HL-60 (cell line): ENCODE measurements around the gene DNAJC1.

Source experiments
- DNase-seq, 2 experiments: peaks; one replicate each; pipeline ENCODE4 v3.0.0-alpha.2; 2010 to 2020; ENCODE audit warnings: low read depth in 1 of 2, low spot score in 1 of 2
- H3K27ac ChIP-seq: fragments of 250-450 bp; sonication (Bioruptor Pico); replicated peaks from 2 replicates; pipeline ENCODE4 v1.5.1; 2020; ENCODE audit warnings: mild to moderate bottlenecking, moderate library complexity
- H3K27me3 ChIP-seq: fragments of 250-450 bp; sonication (Bioruptor Pico); 2 replicates; pipeline ENCODE4 v1.5.1; 2021; ENCODE audit warnings: mild to moderate bottlenecking, moderate library complexity; ENCODE audit not compliant: insufficient read depth, poor library complexity, severe bottlenecking
- H3K4me3 ChIP-seq: replicated peaks from 2 replicates; pipeline ENCODE4 v1.5.1; 2011; ENCODE audit warnings: mild to moderate bottlenecking, control low read depth, low read length; ENCODE audit not compliant: insufficient read depth
- GABPA ChIP-seq: IDR thresholded peaks from 2 replicates; pipeline ENCODE4 v1.6.1; 2012; ENCODE audit warnings: low read depth
- POLR2AphosphoS5 ChIP-seq: IDR thresholded peaks from 2 replicates; pipeline ENCODE4 v1.6.1; 2012; ENCODE audit warnings: low read depth
- SPI1 ChIP-seq: IDR thresholded peaks from 2 replicates; pipeline ENCODE4 v1.6.1; 2012; ENCODE audit warnings: low read depth, mild to moderate bottlenecking, borderline replicate concordance
- TF ChIP-seq, protein P1 (sequence below): IDR thresholded peaks from one replicate; pipeline ENCODE4 v1.5.1; 2011; ENCODE audit warnings: low read length, control low read depth, inconsistent platforms; ENCODE audit not compliant: insufficient read depth
- TF ChIP-seq, protein P2 (sequence below): IDR thresholded peaks from 2 replicates; pipeline ENCODE4 v1.6.1; 2012; ENCODE audit warnings: low read depth; ENCODE audit not compliant: insufficient replicate concordance

The DNAJC1 gene

DNA sequence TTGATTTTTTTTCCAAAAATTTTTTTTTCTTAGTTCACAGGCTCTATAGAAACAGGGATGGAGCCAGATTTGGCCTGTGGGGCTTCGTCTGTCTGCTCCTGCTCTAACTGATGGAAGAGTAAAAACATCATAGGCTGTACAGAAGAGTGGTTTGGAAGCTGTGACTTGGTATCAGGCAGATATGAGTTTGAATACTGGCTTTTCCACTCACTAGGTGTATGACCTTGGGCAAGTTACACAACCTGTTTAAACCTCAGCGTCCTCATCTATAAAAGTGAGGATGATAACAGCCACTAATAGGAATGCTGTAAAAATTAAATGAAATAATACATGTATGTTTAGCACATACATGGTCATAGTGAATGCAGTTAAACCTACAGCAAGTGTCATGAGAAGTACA lies 26.9 kb upstream of the DNAJC1 start:
- Histone ChIP-seq H3K27ac (no peak overlapping the region), H3K27me3 (no peaks in the 10 kb centered on the region), H3K4me3 (no peak overlapping the region)
- DNase-seq, result no peak
- TF ChIP-seq GABPA, result no peak
- TF ChIP-seq, protein P1, sequence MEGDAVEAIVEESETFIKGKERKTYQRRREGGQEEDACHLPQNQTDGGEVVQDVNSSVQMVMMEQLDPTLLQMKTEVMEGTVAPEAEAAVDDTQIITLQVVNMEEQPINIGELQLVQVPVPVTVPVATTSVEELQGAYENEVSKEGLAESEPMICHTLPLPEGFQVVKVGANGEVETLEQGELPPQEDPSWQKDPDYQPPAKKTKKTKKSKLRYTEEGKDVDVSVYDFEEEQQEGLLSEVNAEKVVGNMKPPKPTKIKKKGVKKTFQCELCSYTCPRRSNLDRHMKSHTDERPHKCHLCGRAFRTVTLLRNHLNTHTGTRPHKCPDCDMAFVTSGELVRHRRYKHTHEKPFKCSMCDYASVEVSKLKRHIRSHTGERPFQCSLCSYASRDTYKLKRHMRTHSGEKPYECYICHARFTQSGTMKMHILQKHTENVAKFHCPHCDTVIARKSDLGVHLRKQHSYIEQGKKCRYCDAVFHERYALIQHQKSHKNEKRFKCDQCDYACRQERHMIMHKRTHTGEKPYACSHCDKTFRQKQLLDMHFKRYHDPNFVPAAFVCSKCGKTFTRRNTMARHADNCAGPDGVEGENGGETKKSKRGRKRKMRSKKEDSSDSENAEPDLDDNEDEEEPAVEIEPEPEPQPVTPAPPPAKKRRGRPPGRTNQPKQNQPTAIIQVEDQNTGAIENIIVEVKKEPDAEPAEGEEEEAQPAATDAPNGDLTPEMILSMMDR, result no peak
- TF ChIP-seq POLR2AphosphoS5, result no peak
- TF ChIP-seq SPI1, result no peak
- TF ChIP-seq, protein P2, sequence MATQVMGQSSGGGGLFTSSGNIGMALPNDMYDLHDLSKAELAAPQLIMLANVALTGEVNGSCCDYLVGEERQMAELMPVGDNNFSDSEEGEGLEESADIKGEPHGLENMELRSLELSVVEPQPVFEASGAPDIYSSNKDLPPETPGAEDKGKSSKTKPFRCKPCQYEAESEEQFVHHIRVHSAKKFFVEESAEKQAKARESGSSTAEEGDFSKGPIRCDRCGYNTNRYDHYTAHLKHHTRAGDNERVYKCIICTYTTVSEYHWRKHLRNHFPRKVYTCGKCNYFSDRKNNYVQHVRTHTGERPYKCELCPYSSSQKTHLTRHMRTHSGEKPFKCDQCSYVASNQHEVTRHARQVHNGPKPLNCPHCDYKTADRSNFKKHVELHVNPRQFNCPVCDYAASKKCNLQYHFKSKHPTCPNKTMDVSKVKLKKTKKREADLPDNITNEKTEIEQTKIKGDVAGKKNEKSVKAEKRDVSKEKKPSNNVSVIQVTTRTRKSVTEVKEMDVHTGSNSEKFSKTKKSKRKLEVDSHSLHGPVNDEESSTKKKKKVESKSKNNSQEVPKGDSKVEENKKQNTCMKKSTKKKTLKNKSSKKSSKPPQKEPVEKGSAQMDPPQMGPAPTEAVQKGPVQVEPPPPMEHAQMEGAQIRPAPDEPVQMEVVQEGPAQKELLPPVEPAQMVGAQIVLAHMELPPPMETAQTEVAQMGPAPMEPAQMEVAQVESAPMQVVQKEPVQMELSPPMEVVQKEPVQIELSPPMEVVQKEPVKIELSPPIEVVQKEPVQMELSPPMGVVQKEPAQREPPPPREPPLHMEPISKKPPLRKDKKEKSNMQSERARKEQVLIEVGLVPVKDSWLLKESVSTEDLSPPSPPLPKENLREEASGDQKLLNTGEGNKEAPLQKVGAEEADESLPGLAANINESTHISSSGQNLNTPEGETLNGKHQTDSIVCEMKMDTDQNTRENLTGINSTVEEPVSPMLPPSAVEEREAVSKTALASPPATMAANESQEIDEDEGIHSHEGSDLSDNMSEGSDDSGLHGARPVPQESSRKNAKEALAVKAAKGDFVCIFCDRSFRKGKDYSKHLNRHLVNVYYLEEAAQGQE, result no peak

DNA sequence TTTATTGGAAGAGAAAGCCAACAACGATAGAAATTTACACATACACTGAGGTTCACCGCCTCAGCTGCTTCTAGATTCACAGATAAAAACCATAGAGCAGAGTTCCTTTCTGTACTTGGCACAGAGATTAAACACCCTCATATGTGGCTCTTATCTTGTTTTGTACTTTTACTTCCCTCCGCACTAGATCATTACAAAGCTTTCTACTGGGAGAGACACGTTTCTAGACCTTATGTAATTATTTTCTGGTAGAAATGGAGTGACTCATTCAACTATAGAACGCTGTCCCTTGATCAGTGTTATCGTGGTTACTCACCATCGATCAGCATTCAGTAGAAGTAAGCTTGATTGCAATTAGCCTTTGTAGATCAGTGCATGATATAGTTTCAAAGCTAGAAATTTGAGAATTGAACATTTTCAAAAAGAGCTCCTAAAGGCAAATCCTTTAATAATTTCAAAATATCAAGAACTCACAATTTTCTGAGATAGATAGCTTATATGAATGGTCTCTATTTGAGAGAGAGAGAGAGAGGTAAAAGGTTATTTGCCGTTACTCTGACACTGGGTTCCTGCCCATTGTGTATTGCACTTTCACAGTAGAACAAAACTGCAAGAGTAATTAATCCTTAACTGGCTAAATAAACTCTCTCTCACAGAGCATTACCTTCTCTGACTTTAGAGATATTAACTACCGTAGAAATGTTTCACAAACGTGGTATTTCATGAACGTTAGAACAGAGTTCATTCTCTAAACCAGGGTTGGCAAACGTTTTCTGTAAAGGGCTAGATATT lies 26.1 kb upstream of the DNAJC1 start:
- no peak for DNase-seq
- H3K27me3 ChIP-seq, result no peaks in the 10 kb centered on the region
- H3K27ac ChIP-seq, result no peak overlapping the region
- no peak for TF ChIP-seq GABPA
- TF ChIP-seq, protein P2, result no peak
- TF ChIP-seq, protein P1, result no peak
- no peak for TF ChIP-seq SPI1
- TF ChIP-seq POLR2AphosphoS5, result no peak
- no peak overlapping the region for H3K4me3 ChIP-seq

DNA sequence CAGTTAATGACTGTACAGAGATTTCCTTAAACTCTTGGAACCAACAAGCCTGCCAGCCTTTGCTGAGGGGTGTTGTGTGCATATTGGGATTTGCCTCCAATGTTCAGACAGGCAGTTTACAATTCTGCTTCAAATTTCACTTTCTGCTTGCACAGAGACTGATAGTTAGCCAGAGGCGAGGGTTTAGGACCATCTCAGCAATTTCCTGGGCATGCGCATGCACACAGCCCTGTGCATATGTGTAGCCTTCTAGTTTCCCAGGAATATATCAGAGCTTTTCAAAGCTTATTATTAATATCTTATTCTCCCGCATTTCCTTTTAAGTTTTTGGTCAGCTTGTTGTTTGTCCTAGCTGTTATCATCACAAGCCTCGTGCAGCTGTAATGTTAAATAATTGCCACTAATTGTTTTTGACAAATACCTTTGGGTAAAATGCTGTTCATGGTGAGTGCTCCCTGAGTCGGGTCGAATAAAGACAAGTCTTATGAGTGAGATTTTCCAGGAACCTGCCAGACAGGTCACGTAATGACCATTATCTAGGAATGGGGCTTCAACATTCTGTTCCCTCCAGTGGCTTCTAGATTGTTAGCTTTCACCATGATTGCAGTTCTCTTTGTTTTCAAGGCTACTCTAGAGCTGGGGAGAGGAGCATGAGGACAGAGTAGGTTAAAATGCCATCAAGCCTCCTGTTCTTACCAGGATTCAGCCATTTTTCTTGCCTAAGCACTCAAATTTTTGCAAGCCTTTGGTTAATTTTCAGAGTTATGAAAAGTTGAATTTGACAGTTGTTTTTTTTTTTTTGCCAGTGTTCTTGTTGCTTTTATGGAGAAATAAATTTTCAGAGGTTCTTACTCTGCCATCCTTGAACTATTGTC lies 24.1 kb upstream of the DNAJC1 start:
- no peak overlapping the region for H3K4me3 ChIP-seq
- TF ChIP-seq, protein P1, result no peak
- no peak for TF ChIP-seq SPI1
- TF ChIP-seq, protein P2, result no peak
- TF ChIP-seq GABPA, result no peak
- TF ChIP-seq POLR2AphosphoS5, result no peak
- no peaks in the 10 kb centered on the region for H3K27me3 ChIP-seq
- DNase-seq, result no peak
- H3K27ac ChIP-seq, result no peak overlapping the region
